ENCODE measurements around the gene SERINC4. TPM values are rescaled to one million over a fixed set of nuclear protein-coding genes. Genes with fewer than 3 reads are reported as not detected.

Gene SERINC4
- total and polyA plus RNA-seq, 10 of the 15 experiments (the other 5 are each of a cell fraction or from before 2014, with no cell fraction given), result 0.06 to 0.96 (median 0.26) TPM; not detected in 1

DNA sequence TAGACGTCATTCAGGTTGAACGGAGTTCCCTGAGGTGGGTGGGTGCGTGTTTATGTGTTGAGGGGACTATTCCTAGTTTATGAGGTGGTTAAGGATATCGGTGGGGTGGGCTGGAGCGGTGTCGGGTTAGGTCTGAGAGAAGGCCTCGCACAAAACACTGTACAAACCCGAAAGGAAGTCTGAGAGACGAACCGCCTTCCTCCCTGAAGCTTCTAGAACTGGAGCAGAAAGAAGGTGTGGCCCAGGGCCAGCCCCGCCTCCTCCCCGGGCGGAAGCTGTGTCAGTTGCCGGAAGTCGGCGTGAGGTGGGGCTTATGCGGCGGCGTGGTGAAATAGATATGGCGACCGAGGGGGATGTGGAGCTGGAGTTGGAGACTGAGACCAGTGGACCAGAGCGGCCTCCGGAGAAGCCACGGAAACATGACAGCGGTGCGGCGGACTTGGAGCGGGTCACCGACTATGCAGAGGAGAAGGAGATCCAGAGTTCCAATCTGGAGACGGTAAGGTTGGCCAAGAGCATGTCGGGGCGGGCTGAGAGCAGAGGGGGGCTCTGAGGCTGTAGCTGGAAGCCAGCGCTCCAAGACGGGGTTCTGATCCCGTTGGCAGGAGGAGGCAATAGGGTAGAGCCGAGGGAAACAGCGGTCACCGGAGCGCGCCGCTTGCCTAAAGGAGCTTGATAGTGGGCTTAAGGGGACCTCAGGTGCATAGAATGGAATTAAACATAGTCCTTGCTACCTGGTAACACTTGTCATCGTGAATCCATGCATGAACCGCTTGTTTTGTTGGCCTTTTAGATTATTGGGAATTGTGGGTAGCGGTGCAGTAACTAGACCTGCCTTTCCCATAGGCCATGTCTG is 494 bp upstream of the SERINC4 start, which contains the start of gene HYPK (continued):
- TF ChIP-seq STAT1 (conservative IDR thresholded peaks at IDR 0.05) (no peak), PML (IDR thresholded peaks at IDR 0.05; ENCODE audit: low read length) (peak; percentile 83; the same call in 1 of the 2 replicates), CBX5 (IDR thresholded peaks at IDR 0.05; ENCODE audit: low read depth) (no peak), CREB1 (IDR thresholded peaks at IDR 0.05; ENCODE audit: low read depth) (peak; percentile 74), ZBED1 (IDR thresholded peaks at IDR 0.05; ENCODE audit: borderline replicate concordance) (peak; percentile 67; the same call in 1 of the 2 replicates), GABPA (IDR thresholded peaks at IDR 0.05; ENCODE audit: low read depth) (peak; percentile 85), RELA (IDR thresholded peaks at IDR 0.05; ENCODE audit: borderline replicate concordance, partially characterized antibody) (peak; percentile 46), SIN3A (IDR thresholded peaks at IDR 0.05; ENCODE audit: low read depth, low read length) (peak; percentile 87; the same call in 1 of the 2 replicates), MTA2 (IDR thresholded peaks at IDR 0.05; ENCODE audit: low read depth) (peak; percentile 7; the same call in 1 of the 2 replicates), SMC3 (IDR thresholded peaks at IDR 0.05; ENCODE audit: borderline replicate concordance, low read length) (no peak)
- TF ChIP-seq, protein P1, sequence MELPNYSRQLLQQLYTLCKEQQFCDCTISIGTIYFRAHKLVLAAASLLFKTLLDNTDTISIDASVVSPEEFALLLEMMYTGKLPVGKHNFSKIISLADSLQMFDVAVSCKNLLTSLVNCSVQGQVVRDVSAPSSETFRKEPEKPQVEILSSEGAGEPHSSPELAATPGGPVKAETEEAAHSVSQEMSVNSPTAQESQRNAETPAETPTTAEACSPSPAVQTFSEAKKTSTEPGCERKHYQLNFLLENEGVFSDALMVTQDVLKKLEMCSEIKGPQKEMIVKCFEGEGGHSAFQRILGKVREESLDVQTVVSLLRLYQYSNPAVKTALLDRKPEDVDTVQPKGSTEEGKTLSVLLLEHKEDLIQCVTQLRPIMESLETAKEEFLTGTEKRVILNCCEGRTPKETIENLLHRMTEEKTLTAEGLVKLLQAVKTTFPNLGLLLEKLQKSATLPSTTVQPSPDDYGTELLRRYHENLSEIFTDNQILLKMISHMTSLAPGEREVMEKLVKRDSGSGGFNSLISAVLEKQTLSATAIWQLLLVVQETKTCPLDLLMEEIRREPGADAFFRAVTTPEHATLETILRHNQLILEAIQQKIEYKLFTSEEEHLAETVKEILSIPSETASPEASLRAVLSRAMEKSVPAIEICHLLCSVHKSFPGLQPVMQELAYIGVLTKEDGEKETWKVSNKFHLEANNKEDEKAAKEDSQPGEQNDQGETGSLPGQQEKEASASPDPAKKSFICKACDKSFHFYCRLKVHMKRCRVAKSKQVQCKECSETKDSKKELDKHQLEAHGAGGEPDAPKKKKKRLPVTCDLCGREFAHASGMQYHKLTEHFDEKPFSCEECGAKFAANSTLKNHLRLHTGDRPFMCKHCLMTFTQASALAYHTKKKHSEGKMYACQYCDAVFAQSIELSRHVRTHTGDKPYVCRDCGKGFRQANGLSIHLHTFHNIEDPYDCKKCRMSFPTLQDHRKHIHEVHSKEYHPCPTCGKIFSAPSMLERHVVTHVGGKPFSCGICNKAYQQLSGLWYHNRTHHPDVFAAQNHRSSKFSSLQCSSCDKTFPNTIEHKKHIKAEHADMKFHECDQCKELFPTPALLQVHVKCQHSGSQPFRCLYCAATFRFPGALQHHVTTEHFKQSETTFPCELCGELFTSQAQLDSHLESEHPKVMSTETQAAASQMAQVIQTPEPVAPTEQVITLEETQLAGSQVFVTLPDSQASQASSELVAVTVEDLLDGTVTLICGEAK (IDR thresholded peaks at IDR 0.05; ENCODE audit: borderline replicate concordance), result peak; percentile 88
- TF ChIP-seq, protein P2, sequence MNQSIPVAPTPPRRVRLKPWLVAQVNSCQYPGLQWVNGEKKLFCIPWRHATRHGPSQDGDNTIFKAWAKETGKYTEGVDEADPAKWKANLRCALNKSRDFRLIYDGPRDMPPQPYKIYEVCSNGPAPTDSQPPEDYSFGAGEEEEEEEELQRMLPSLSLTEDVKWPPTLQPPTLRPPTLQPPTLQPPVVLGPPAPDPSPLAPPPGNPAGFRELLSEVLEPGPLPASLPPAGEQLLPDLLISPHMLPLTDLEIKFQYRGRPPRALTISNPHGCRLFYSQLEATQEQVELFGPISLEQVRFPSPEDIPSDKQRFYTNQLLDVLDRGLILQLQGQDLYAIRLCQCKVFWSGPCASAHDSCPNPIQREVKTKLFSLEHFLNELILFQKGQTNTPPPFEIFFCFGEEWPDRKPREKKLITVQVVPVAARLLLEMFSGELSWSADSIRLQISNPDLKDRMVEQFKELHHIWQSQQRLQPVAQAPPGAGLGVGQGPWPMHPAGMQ (IDR thresholded peaks at IDR 0.05; ENCODE audit: borderline replicate concordance), result no peak
- TF ChIP-seq, protein P3, sequence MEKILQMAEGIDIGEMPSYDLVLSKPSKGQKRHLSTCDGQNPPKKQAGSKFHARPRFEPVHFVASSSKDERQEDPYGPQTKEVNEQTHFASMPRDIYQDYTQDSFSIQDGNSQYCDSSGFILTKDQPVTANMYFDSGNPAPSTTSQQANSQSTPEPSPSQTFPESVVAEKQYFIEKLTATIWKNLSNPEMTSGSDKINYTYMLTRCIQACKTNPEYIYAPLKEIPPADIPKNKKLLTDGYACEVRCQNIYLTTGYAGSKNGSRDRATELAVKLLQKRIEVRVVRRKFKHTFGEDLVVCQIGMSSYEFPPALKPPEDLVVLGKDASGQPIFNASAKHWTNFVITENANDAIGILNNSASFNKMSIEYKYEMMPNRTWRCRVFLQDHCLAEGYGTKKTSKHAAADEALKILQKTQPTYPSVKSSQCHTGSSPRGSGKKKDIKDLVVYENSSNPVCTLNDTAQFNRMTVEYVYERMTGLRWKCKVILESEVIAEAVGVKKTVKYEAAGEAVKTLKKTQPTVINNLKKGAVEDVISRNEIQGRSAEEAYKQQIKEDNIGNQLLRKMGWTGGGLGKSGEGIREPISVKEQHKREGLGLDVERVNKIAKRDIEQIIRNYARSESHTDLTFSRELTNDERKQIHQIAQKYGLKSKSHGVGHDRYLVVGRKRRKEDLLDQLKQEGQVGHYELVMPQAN (conservative IDR thresholded peaks at IDR 0.05), result peak; percentile 74
- TF ChIP-seq, protein P4, sequence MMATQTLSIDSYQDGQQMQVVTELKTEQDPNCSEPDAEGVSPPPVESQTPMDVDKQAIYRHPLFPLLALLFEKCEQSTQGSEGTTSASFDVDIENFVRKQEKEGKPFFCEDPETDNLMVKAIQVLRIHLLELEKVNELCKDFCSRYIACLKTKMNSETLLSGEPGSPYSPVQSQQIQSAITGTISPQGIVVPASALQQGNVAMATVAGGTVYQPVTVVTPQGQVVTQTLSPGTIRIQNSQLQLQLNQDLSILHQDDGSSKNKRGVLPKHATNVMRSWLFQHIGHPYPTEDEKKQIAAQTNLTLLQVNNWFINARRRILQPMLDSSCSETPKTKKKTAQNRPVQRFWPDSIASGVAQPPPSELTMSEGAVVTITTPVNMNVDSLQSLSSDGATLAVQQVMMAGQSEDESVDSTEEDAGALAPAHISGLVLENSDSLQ (IDR thresholded peaks at IDR 0.05), result peak; percentile 62; the same call in 1 of the 2 replicates
- TF ChIP-seq, protein P5, sequence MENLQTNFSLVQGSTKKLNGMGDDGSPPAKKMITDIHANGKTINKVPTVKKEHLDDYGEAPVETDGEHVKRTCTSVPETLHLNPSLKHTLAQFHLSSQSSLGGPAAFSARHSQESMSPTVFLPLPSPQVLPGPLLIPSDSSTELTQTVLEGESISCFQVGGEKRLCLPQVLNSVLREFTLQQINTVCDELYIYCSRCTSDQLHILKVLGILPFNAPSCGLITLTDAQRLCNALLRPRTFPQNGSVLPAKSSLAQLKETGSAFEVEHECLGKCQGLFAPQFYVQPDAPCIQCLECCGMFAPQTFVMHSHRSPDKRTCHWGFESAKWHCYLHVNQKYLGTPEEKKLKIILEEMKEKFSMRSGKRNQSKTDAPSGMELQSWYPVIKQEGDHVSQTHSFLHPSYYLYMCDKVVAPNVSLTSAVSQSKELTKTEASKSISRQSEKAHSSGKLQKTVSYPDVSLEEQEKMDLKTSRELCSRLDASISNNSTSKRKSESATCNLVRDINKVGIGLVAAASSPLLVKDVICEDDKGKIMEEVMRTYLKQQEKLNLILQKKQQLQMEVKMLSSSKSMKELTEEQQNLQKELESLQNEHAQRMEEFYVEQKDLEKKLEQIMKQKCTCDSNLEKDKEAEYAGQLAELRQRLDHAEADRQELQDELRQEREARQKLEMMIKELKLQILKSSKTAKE (IDR thresholded peaks at IDR 0.05; ENCODE audit: low read depth, poor library complexity, severe bottlenecking), result no peak
- TF ChIP-seq, protein P6, sequence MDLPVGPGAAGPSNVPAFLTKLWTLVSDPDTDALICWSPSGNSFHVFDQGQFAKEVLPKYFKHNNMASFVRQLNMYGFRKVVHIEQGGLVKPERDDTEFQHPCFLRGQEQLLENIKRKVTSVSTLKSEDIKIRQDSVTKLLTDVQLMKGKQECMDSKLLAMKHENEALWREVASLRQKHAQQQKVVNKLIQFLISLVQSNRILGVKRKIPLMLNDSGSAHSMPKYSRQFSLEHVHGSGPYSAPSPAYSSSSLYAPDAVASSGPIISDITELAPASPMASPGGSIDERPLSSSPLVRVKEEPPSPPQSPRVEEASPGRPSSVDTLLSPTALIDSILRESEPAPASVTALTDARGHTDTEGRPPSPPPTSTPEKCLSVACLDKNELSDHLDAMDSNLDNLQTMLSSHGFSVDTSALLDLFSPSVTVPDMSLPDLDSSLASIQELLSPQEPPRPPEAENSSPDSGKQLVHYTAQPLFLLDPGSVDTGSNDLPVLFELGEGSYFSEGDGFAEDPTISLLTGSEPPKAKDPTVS (IDR thresholded peaks at IDR 0.05; ENCODE audit: low read depth, low read length), result peak; percentile 96
